ENCODE data around the gene NPY. TPM values are rescaled to one million over a fixed set of nuclear protein-coding genes. Genes with fewer than 3 reads are reported as not detected.

NPY gene
- total RNA-seq, 1 experiment from 2014 or later, result 1.8 TPM

DNA sequence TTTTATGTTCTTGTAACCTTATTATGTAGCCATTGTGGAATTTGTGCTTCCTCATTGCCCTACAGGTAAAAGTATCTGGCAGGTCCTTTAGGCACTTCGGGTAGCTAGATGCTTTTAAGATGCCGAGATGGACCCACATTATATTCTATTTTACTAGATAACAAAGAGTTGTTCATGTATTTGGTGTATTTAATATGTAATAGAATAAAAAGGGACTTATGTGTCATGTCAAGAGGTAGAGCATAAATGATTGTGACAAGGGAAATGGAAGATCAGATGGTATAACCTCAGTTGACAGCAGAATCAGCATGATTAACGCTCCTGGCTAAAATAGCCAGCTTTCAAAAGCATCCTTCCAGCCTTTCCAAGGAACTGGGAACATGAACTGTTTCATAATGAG, 50.6 kb downstream of the NPY start:
- peaks cover 4% of the 10 kb centered on the region for H3K9me3 ChIP-seq (replicated peaks)
- no peaks in the 10 kb centered on the region for H3K27me3 ChIP-seq
- no peaks in the 10 kb centered on the region for H3K36me3 ChIP-seq
- H3K4me3 ChIP-seq, result no peak overlapping the region
- H3K4me1 ChIP-seq, result peaks cover 36% of the 10 kb centered on the region
- DNase-seq, result no peak
- peak overlapping the region; percentile 55 for H3K27ac ChIP-seq

DNA sequence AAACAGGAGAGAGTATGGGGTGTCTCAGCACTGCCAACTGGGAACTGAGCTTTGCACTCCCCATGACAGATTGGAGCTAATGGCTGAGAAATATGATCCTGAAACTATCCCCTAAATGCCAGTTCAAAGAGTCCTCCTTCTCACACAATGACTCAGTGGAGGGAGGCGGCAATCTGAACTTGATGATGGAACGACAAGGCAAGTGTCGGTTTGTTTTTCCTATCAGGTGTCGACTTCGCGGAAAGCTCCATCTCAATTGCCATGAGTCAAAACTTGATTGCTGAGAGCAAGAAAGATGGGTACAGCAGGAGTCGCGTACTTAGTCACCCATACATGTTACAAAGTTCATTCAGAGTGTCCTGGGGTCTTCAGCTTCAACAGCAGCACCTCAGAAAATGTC, 52.5 kb downstream of the NPY start:
- H3K27ac ChIP-seq, result peak overlapping the region; percentile 44
- no peak overlapping the region for H3K4me3 ChIP-seq
- no peaks in the 10 kb centered on the region for H3K36me3 ChIP-seq
- no peaks in the 10 kb centered on the region for H3K27me3 ChIP-seq
- H3K4me1 ChIP-seq, result peaks cover 36% of the 10 kb centered on the region
- peaks cover 4% of the 10 kb centered on the region for H3K9me3 ChIP-seq (replicated peaks)
- DNase-seq, result peak; percentile 58 to 82

DNA sequence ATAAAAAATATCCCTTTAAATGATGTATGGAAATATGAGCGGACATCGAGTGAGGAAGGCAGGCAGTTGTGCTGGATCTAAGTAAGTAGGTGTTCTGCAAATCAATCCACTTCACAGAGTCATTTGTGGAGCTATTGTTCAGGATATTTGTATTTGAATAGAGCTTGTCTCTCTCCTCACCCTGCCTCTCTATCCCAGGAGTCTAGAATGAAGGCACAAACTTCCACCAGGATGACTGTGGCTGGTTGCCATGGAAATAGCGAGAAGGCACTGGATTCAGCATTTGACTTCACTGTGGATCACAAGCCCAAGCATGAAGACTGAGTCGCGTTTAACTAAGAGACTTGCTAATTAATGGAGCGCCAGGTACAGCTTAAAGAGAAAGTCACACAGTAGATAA, 53.2 kb downstream of the NPY start:
- peak in 1 of 2 experiments; percentile 35 for DNase-seq
- Histone ChIP-seq H3K36me3 (no peaks in the 10 kb centered on the region), H3K4me3 (no peak overlapping the region), H3K4me1 (peaks cover 36% of the 10 kb centered on the region), H3K27ac (no peak overlapping the region), H3K27me3 (no peaks in the 10 kb centered on the region), H3K9me3 (replicated peaks) (peaks cover 4% of the 10 kb centered on the region)

DNA sequence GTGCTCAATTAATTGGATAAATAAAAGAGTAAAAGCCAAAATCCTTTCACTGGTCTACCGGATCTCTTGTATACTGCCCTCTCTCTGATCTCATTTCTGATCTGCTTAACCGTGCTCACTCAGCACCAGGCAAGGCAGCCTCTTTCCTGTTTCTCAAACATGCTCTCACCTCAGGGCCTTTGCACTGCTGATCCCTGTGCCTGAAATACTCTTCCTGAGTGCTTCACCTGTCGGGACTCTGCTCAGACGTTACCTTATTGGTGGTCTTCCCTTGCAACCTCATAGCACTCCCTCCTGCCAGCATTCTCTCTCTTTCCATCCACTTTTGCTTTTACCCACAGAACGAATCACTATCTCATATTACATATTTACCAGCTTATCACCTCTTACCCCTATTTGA, 55.6 kb downstream of the NPY start:
- Histone ChIP-seq H3K4me1 (peaks cover 22% of the 10 kb centered on the region), H3K27me3 (no peaks in the 10 kb centered on the region), H3K9me3 (replicated peaks) (no peaks in the 10 kb centered on the region; the same call in 1 of the 2 replicates), H3K27ac (no peak overlapping the region), H3K36me3 (no peaks in the 10 kb centered on the region), H3K4me3 (no peak overlapping the region)
- no peak for DNase-seq

DNA sequence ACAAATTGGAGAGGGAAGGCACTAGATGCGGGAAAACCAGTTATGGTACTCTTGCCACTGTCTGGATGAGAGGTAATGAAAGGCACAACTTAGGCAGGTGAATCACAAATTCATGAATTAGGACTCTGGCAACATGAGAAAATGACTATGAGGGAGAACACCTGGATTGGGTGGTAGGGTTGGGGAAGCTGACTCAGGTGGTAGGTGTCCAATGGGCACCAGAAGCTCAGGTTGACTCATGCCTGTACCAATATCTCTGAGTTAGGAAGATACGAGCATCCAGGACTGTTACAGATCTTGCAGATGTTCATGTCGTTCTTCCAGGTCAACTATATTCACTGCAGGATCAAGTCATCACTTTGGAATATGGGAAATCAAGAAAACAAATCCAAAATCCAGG, 56.7 kb downstream of the NPY start:
- Histone ChIP-seq H3K4me3 (no peak overlapping the region), H3K4me1 (peaks cover 18% of the 10 kb centered on the region), H3K36me3 (no peaks in the 10 kb centered on the region), H3K27ac (no peak overlapping the region), H3K27me3 (no peaks in the 10 kb centered on the region), H3K9me3 (replicated peaks) (no peaks in the 10 kb centered on the region; the same call in 1 of the 2 replicates)
- no peak for DNase-seq

Measured in SJCRH30 (cell line).